KOPT-K1 (cell line): ENCODE measurements around the gene NLRP9.

ENCODE experiments used
- H3K27ac ChIP-seq: fragments of 200-600 bp; sonication (generic); 2 replicates; pipeline ENCODE4 v1.5.1; 2016; ENCODE audit warnings: antibody characterized with exemption, mild to moderate bottlenecking, low read depth, low read length; ENCODE audit not compliant: poor library complexity, severe bottlenecking
- H3K36me3 ChIP-seq: fragments of 200-600 bp; sonication (generic); 2 replicates; pipeline ENCODE4 v1.5.1; 2017; ENCODE audit warnings: antibody characterized with exemption, mild to moderate bottlenecking, low read length, moderate library complexity; ENCODE audit not compliant: insufficient read depth
- H3K9me3 ChIP-seq: fragments of 200-600 bp; sonication (generic); 2 replicates; pipeline ENCODE4 v1.5.1; 2017; ENCODE audit warnings: antibody characterized with exemption, low read length, mild to moderate bottlenecking; ENCODE audit not compliant: insufficient read depth, poor library complexity, severe bottlenecking

Gene NLRP9

DNA sequence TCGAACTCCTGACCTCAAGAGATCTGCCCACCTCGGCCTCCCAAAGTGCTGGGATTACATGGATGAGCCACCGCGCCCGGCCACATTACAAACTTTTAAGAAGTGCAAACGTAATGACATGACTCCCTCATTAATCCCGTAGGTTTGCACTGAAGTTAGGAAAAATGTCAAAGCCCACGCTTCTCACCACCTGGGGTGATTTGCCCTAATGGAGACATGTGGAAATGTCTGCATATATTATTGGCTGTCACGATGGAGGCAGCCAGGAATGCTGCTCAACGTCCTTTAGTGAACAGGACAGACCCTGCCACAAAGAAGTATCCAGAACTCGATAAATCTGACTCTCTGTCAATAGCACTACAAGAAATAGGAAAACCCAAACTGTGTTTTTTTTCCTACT, 21.0 kb downstream of the NLRP9 start:
- Histone ChIP-seq H3K27ac (no peak overlapping the region), H3K9me3 (peaks cover 34% of the 10 kb centered on the region), H3K36me3 (no peaks in the 10 kb centered on the region)

DNA sequence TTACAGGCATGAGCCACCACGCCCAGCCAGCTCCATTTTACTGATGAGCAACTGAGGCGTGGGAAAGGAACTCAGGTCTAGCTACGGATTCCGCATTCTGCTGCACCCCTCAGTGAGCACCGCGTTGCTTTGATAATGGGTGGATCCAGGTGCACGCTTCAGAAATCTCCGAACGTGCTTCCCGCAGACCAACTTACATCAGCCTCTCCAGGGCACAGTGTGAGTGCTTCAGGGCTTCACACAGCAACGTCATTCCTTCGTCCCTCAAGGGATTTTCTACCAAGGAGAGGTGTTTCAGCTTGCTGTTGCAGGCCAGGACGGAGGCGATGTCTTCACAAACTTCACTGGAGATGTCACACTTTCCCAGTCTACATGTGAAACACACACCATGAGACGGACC, 21.7 kb downstream of the NLRP9 start:
- H3K9me3 ChIP-seq, result peaks cover 27% of the 10 kb centered on the region
- H3K27ac ChIP-seq, result no peak overlapping the region
- H3K36me3 ChIP-seq, result no peaks in the 10 kb centered on the region

DNA sequence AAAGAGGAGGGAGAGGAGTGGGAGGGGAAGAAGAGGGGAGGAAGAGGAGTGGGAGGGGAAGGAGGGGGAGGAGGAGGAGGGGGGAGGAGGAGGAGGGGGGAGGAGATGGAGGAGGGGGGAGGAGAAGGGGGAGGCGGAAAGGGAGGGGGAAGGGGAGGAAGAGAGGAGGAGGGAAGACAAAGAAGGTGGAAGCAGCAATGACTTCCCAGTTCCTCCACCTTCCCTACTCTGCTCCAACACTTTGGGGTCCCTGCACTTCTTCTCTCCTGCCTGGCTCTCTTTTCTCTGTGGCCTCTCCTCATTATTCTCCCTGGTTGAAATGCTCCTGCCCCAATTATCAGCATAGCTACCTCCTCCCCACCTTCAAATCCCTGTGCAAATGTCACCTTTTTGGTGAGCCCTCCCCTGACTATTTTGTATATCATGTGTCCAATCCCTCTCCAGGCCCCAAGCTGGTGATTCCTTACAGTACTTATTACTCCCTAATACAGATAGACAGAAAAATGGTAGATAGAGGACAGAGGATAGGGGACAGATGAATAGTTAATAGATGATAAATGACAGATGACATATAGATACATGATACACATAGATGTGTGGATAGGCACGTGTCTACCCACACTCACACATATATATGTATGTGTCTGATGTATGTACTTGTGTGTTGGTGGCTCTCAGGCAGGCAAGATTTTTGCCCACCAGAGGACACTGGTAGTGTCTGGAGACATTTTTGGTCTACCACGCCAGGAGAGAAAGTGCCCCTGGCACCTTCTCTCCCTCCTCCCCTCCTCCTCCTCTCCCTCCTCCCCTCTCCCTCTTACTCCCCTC, 25.2 kb downstream of the NLRP9 start:
- H3K9me3 ChIP-seq, result peaks cover 5% of the 10 kb centered on the region
- no peak overlapping the region for H3K27ac ChIP-seq
- no peaks in the 10 kb centered on the region for H3K36me3 ChIP-seq

DNA sequence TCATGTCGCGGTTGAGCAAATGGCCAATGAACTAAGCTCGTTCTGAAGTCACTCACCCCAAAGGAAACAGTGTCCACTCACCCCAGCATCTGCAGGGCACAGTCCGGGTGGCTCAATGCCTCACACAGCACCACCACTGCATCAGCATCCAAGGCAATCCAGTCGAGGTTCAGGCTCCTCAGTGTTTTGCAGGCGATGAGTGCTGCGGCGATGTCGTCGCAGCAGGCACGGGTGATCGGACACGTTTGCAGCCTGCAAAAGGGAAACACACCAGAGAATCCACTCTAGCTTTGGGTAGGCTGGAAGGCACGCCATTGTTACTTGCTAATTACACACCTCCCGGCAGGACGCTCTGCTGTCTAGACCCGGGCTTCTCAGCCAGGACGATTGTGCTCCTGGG, 26.5 kb downstream of the NLRP9 start:
- Histone ChIP-seq H3K36me3 (no peaks in the 10 kb centered on the region), H3K27ac (no peak overlapping the region), H3K9me3 (peaks cover 5% of the 10 kb centered on the region)

DNA sequence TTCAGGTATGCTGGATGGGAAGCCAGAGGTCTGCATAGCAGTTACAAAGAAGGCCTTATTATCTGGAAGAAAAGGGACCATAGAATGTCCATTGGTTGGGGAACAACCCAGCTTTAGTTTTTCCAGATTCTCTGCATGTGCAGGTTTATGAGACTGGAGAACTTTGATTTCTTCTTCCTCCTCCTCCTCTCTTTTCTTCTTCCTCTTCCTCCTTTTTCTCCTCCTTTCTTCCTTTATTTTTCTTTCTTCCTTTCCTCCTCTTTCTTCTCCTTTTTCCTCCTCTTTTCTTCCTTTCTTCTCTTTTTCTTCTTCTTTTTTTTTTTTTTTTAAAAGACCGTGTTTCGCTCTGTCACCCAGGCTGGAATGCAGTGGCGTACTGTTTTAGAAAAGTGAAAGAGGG, 32.2 kb downstream of the NLRP9 start:
- H3K36me3 ChIP-seq, result peaks cover 16% of the 10 kb centered on the region
- H3K9me3 ChIP-seq, result no peaks in the 10 kb centered on the region
- H3K27ac ChIP-seq, result no peak overlapping the region

DNA sequence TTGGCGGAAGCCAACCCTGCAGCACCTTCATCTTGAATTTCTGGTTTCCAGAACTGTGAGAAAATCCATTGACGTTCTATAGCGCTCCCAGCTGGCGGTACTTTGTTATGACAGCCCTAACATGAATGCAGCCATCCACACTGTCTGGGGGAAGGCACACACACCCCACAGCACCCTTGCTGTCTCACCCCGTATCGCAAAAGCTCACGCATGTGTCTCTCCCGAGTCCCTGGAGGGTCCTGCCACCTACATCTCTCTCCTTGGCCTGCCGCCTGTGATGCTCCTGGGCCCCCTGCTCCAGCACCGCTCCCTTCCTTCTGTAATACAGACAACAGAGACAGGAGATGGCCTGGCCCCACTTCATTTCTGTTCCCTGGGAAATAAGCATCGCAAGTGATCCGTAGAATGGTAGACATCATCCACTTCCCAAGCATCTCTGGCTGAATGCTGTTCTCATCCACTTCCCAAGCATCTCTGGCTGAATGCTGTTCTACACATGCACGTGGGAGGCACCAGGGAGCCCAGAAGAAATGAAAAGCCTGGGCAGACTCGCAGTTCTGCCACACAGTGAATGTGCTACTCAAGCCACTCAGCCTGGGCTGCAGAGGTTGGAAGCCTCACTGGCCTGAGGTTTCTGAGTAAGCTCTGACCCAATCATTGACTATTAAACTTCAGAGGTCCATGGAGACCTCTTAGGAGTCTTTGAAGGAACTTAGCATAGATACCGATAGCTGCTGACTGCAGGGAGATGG, 33.5 kb downstream of the NLRP9 start:
- peaks cover 23% of the 10 kb centered on the region for H3K36me3 ChIP-seq
- no peaks in the 10 kb centered on the region for H3K9me3 ChIP-seq
- H3K27ac ChIP-seq, result no peak overlapping the region

DNA sequence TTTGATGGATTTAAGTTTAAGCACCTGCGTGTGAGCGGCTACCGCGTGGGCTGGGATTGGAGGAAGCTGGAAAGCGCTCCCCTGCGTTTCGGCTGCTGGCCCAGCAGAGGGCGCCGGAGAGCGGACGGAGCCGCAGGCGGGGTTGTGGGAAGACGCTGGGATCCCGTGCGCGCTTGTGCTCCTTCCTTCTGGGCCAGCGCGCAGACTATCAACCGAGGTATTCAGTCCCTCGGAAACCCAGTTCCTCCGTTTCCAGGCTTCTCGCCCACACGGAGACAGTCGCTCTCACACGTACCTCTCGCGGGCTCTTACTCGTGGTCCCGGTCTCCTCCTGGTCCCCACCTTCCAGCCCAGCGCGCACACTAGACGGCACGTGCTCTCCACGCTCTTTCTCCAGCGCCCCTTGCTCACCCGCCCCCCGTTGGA, 34.4 kb downstream of the NLRP9 start:
- Histone ChIP-seq H3K9me3 (no peaks in the 10 kb centered on the region), H3K36me3 (peaks cover 30% of the 10 kb centered on the region), H3K27ac (no peak overlapping the region)

DNA sequence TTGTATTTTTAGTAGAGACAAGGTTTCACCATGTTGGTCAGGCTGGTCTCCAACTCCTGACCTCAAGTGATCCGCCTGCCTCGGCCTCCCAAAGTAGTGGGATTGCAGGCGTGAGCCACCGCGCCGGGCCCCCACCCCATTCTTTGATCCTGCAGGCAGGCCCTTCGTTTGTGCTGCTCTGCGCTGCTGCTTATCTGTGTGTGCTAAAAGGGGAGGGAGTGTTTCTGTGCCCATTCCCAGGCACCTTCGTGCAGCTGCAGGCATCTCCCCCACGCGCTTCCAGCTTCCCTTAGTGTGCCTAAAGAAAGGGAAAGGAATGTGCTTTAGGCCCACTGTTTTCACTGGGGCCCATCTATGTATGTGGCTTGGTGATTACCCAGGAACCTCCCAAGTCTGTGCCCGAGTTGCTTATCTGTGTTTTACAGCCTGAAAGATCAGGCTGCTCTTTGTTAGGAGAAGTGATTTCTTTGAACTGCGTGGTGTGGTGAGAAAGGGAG, 36.0 kb downstream of the NLRP9 start:
- Histone ChIP-seq H3K36me3 (peaks cover 44% of the 10 kb centered on the region), H3K9me3 (no peaks in the 10 kb centered on the region), H3K27ac (no peak overlapping the region)

DNA sequence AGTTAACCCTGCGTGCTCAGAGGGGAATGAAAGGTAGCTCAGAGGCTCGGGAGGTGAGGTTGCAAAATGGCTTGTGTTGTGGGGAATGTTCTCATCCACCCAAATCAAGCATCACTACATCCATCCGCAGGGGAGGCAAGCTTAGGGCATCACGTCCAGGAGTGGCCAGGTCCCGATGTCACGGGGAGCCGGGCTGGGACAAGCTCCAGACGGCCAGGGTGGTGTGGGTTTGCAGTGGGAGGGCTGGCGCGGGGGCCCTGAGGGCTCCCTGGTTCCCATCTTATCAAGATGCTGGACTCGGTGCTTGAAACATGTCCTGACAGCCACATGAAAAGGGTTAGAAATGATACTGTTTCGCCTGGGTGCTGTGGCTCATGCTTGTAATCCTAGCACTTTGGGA, 37.4 kb downstream of the NLRP9 start:
- H3K27ac ChIP-seq, result no peak overlapping the region
- peaks cover 58% of the 10 kb centered on the region for H3K36me3 ChIP-seq
- H3K9me3 ChIP-seq, result no peaks in the 10 kb centered on the region

DNA sequence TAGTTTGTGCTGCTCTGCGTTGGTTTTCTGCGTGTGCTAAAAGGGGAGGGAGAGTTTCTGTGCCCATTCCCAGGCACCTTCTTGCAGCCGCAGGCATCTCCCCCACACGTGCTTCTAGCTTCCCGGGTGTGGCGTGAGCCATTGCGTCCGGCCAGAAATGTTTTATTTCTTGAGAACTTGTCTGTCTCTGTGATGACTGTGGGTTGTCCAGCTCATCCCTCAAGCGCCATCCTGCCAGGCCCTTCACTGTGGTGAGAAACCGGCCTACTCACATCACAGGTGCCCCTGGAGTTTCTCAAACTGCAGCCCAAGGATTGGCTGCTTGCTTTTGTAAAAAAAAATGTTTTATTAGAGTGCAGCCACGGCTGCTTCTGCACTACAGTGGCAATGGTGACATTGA, 39.0 kb downstream of the NLRP9 start:
- no peaks in the 10 kb centered on the region for H3K9me3 ChIP-seq
- H3K27ac ChIP-seq, result no peak overlapping the region
- H3K36me3 ChIP-seq, result peaks cover 61% of the 10 kb centered on the region

DNA sequence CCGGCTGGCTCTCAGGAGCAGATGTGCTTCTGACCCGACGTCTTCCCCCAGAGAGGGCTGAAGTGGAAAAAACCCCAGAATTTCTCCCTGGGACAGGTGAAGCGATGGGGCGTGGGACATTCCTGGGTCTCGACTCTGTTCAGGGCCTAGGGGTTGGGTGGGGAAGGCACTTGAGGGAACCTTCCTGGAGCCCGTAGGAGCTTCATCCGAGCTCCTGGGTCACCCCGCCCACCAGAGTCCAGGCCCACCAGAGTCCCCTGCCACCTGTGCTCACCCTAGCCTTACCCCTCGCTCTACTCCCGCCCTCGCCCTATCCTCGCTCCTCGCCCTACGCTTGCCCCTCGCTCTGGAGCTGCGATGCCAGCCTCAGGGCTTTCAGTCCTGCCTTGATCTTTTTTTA, 39.9 kb downstream of the NLRP9 start:
- Histone ChIP-seq H3K9me3 (no peaks in the 10 kb centered on the region), H3K36me3 (peaks cover 68% of the 10 kb centered on the region), H3K27ac (no peak overlapping the region)

DNA sequence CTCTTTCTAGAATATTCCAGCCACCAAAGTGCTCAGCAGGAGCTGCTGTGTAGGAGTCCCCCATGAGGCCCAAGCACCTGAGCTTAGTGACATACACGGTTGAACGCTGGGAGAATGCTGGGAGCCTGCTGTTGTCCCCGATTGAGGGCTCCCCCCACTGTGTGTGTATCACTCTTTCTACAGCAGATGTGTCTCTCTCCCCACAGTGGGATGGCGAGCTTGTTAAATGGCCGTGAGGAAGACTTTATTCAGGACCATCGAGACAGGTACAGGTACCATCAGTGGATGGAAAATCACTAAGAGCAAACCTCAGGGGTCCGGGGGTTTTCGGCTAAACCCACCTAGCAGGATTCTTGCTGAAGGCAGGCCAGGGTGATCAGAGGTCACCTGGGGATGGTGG, 40.5 kb downstream of the NLRP9 start:
- H3K36me3 ChIP-seq, result peaks cover 74% of the 10 kb centered on the region

DNA sequence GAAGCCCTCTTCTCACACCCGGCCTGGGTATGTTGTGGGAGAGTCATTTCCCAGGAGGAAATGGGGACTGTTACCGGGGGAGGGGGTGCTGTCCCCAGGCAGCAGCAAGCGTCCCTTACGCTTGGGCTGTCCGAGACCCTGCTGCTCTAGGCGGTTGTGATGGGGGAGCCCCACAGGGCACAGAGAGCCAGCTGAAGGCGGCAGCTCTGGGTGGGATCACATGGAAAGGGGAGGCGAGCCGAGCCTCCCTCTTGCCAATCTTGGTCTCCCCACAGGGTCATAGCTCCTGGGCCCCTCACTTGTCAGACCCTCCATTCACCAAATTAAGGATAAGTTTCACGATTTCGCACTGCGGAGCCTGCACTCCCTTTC, 41.1 kb downstream of the NLRP9 start:
- Histone ChIP-seq H3K36me3 (peaks cover 80% of the 10 kb centered on the region), H3K27ac (no peak overlapping the region), H3K9me3 (no peaks in the 10 kb centered on the region)

More for the DNA sequence above, 40.5 kb downstream of the NLRP9 start:
- no peak overlapping the region for H3K27ac ChIP-seq
- no peaks in the 10 kb centered on the region for H3K9me3 ChIP-seq

DNA sequence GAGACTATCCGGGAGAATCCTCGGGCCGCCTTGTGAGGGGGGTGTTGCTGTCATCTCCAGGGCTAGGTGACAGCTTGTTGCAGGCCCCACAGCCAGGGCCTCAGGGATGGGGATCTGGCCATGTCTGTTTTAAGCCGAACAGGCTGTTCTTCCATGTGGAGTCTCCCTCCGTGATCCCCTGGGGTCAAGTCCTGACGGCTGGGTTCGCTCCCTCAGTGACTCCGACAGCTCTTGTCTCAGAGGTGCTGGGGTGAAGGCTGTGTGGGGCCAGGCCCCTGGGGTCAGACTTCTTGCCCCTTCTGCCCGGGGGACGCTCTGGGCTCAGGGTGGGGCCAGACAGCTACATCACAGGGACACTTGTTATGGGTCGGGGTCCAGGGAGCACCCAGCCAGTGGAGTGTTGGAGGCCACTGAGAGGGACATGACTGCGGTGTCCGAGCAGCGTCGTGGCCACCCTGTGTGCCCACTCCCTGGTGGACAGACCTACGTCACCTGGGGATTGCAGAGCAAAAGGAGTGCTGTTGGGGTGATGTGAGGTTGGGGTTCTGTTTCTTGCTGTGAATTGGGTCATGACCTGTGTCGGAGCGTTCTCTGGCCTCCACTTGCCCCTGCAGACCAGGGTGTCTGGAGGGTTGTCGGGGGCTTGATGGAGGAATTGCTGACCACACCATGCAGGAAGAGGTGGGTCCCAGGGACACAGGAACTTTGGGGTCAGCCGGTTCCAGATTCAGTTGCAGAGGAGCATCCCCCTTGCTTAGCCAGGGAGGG, 41.7 kb downstream of the NLRP9 start:
- H3K27ac ChIP-seq, result no peak overlapping the region
- H3K36me3 ChIP-seq, result peaks cover 86% of the 10 kb centered on the region
- no peaks in the 10 kb centered on the region for H3K9me3 ChIP-seq
